ENCODE measurements around the gene UTP20.

Gene UTP20

GRCh38 chr12:101436136-101436535, 156.2 kb downstream of the UTP20 start:
- no peak for DNase-seq (ENCODE audit: low read depth)
